Dedifferentiated amniotic fluid mesenchymal stem cell (primary cell): ENCODE measurements around the gene NCAPH2.

Experiments used
- DNase-seq: peaks from one replicate; pipeline ENCODE4 v3.0.0-alpha.2; 2016; ENCODE audit errors: extremely low spot score

Gene NCAPH2

GRCh38 chr22:50474710-50475651 lies 33.0 kb upstream of the NCAPH2 start, which contains the start of gene SBF1:
SBF1 (minus strand) TSS chr22:50475035; CDS start chr22:50474840, 195 bp downstream.
- DNase-seq = peak; percentile 80

- no peak for DNase-seq
Observed at GRCh38 chr22:50475652-50476002, 32.4 kb upstream of the NCAPH2 start.

- DNase-seq = no peak
Observed at GRCh38 chr22:50476868-50477267, 31.2 kb upstream of the NCAPH2 start.

- DNase-seq = no peak
Observed at GRCh38 chr22:50477923-50478322, 30.1 kb upstream of the NCAPH2 start.

- no peak for DNase-seq
Observed at GRCh38 chr22:50479721-50480120, 28.3 kb upstream of the NCAPH2 start.

GRCh38 chr22:50481045-50481439 lies 27.0 kb upstream of the NCAPH2 start:
- DNase-seq = no peak

- peak; percentile 25 for DNase-seq
Observed at GRCh38 chr22:50481440-50482106, 26.5 kb upstream of the NCAPH2 start, which contains the start of gene ADM2. ADM2 (plus strand) TSS chr22:50481543; CDS start chr22:50481848, 305 bp downstream.

- no peak for DNase-seq
Observed at GRCh38 chr22:50482107-50483074, 25.6 kb upstream of the NCAPH2 start.

- DNase-seq = no peak
Observed at GRCh38 chr22:50483106-50483505, 24.9 kb upstream of the NCAPH2 start.

- DNase-seq = no peak
Observed at GRCh38 chr22:50483556-50483955, 24.5 kb upstream of the NCAPH2 start.

GRCh38 chr22:50483977-50484853 lies 23.8 kb upstream of the NCAPH2 start:
- DNase-seq = no peak

- DNase-seq = no peak
Observed at GRCh38 chr22:50485221-50486131, 22.5 kb upstream of the NCAPH2 start.

GRCh38 chr22:50486561-50487289 lies 21.3 kb upstream of the NCAPH2 start, which contains the start of gene MIOX:
MIOX (plus strand) TSS chr22:50486859; CDS start chr22:50486898, 39 bp downstream.
- DNase-seq = no peak

GRCh38 chr22:50487290-50488005 lies 20.6 kb upstream of the NCAPH2 start:
- no peak for DNase-seq

GRCh38 chr22:50488006-50488677 lies 19.9 kb upstream of the NCAPH2 start:
- no peak for DNase-seq

- no peak for DNase-seq
Observed at GRCh38 chr22:50488886-50489285, 19.1 kb upstream of the NCAPH2 start.
